HG03575 (cell line): Measurements from ENCODE around the gene ODC1.
"Not testable (repeated sequence)": the region's sequence is repeated elsewhere in the genome, so short reads cannot be mapped to it uniquely, and the experiment has no call there.

ENCODE experiments used
- ATAC-seq: cut with Tn5 transposase; IDR thresholded peaks from one replicate; pipeline ENCODE4 v1.9.1; 2021; ENCODE audit not compliant: unreplicated experiment, insufficient number of reproducible peaks, low FRiP score; ENCODE audit errors: extremely low read depth

The ODC1 gene

GRCh38 chr2:10447895-10448575 lies at the start of gene ODC1:
Gene ODC1, minus strand, starts transcription at chr2:10448327. Its CDS starts 3,295 bp downstream, at chr2:10445032.
- peak; percentile 14 for ATAC-seq

GRCh38 chr2:10497797-10498251 lies 49.7 kb upstream of the ODC1 start:
- ATAC-seq: no peak

- no peak for ATAC-seq
Measured at GRCh38 chr2:10495988-10496313, 47.8 kb upstream of the ODC1 start.

GRCh38 chr2:10495311-10495987 lies 47.3 kb upstream of the ODC1 start:
- ATAC-seq: no peak

DNA sequence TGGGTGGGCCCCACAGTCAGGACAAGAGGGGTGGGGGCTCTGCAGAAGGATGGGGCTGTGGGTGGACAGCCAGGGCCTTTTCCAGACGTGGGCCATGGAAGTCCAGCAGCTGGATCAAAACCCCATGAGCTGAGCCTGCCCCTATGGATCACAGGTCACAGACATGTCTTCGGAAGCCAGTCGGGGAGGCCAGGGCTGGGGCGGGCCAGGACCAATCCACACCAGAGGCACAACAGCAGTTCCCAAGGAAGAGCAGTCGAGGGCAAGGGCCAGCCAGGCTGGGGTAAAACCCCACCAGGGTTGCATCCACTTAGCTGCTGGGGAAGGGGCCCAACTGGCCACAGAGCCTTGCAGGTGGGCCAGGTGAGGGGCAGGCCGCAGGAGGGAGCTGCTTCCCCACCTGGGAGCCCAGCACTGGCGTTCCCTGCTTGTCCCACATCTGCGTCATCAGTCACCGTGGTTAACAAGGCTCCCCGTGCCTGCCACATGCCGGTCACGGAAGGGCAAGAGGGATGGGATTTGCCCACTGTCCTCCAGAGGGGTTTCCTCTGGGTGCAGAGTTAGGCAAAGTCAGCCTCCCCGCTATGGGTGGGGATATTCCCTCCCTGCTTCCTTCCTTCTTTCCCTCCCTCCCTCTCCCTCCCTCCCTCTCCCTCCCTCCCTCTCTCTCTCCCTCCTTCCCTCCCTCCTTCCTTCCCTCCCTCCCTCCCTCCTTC lies 46.4 kb upstream of the ODC1 start:
- no peak for ATAC-seq

DNA sequence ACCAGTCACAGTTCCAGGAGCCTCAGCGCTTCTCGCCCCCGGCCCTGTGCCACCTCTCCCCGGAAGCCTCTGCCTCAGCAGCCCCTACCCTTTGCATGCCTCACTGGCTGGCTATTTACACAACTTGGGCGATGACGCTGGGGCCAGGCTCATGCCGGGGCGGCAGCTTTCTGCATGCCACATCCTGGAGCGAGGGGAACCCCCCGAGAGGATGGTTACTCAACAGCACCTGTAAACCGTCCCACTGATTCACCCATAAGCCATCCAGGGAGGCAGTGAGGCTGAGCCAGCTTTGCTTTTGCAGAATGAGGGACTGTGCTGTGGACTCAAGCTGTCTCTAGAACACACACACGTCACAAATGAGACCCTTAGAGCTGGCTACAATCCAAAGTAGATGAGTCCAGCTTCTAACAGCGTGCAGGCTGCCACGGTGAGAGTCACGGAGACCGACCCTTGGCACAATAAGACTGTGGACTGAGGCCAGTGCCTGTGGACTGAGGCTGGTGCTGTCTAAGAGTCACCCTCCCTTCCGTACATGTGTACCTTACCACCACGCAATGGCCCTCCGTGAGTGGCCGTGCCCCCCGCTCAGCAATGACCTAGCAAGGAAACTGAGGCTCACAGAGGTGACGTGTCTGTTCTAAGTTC lies 45.6 kb upstream of the ODC1 start:
- no peak for ATAC-seq

- no peak for ATAC-seq
Measured at GRCh38 chr2:10493075-10493633, 45.0 kb upstream of the ODC1 start.

- ATAC-seq: no peak
Measured at GRCh38 chr2:10490806-10491291, 42.7 kb upstream of the ODC1 start.

GRCh38 chr2:10489842-10490555 lies 41.9 kb upstream of the ODC1 start:
- ATAC-seq: no peak

DNA sequence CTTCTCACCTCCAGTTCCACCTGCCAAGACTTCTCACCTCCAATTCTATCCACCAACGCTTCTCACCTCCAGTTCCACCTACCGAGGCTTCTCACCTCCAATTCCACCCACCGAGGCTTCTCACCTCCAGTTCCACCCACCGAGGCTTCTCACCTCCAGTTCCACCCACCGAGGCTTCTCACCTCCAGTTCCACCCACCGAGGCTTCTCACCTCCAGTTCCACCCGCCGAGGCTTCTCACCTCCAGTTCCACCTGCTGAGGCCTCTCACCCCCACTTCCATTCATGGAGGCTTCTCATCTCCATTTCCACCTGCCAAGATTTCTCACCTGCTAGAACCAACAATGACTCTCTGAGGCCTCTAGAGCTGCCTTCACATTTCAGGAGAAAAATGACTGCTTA lies 40.0 kb upstream of the ODC1 start:
- ATAC-seq: not testable (repeated sequence)

DNA sequence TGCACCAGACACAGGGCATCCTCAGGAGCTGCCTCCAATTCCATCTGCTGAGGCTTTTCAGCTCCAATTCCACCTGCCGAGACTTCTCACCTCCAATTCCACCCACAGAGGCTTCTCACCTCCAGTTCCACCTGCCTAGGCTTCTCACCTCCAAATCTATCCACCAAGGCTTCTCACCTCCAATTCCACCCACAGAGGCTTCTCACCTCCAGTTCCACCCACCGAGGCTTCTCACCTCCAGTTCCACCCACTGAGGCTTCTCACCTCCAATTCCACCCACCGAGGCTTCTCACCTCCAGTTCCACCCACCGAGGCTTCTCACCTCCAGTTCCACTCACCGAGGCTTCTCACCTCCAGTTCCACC lies 39.6 kb upstream of the ODC1 start:
- not testable (repeated sequence) for ATAC-seq

DNA sequence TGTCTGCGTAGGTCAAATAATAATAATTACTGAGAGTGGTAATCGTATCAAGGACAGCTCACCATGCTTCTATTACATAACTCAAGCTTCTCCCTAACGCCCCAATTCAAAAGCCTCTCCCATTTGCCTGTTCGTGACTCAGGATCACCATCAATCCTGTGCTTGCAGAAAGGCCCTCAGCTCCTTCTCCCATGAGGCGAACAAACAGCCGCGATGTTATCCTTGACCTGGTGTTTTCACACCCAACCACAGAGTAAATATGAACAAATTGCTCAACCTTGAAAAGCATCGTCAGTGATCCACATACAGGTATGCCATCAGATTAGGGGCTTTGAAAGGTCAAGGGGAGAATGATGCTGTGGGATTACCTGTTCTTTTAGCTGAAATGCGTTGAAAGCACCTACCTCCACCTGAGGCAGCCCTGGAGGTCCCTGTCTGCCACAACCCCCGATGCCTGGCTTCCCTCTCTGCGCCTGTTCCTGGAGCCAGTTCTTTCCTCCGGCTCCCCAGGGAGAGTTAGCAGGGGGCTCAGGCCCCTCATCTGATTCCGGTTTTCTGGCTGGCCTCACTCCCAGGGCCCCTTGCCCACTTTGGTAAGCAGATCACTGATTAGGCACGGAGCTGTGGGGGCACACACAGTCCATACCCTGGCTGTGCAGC lies 39.1 kb upstream of the ODC1 start:
- no peak for ATAC-seq

GRCh38 chr2:10486601-10487079 lies 38.5 kb upstream of the ODC1 start:
- ATAC-seq: no peak

- no peak for ATAC-seq
Measured at GRCh38 chr2:10486091-10486490, 38.0 kb upstream of the ODC1 start.

GRCh38 chr2:10482913-10483312 lies 34.8 kb upstream of the ODC1 start:
- no peak for ATAC-seq

GRCh38 chr2:10482460-10482859 lies 34.3 kb upstream of the ODC1 start:
- ATAC-seq: no peak

DNA sequence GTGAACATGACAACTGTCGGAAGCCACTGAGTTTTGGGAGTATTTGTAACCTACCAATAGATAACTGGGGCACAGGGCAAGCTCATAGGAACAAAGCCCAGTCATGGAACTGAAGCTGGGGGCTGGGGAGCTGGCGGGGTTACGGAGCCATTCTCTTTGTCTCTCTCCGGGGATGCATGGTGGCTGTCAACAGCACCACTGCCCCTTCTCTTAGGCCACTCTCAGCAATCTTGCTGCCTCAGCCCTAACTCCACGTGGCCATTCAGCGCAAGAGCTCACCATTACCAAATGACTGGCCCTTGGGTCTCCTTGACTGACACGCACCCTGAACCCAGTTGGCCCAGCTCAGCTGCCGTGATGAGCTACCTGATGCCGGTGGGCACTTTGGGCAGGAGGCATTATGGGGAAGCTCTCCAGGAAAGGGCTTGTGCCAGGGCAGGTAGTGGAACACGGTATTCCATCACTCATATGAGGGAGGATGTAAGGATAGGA lies 33.6 kb upstream of the ODC1 start:
- ATAC-seq: no peak
